HCT116 (cell line): ENCODE data around the gene RNF125. TPM values are rescaled to one million over a fixed set of nuclear protein-coding genes. Genes with fewer than 3 reads are reported as not detected.

Source experiments
- ATAC-seq: fragments of 200-7000 bp; cut with Tn5 transposase; 2 replicates; pipeline ENCODE4 v1.9.1; 2020; ENCODE audit warnings: mild to moderate bottlenecking, moderate library complexity
- BruUV-seq: library from RNA; stranded (reverse); fragments of 400-500 nt; replicated peaks from 2 replicates; lab custom pipeline; 2021; lab: Mats Ljungman, UMichigan
- CTCF ChIA-PET: fragments of 300-600 bp; sonication (Branson Sonifier 250); formaldehyde crosslinking; loops from one replicate; lab custom pipeline; 2021; ENCODE audit warnings: antibody characterized with exemption; lab: Charles Lee
- POLR2A ChIA-PET: fragments of 300-600, 350-600 bp; sonication (Branson Sonifier 250); formaldehyde crosslinking; loops from one replicate; lab custom pipeline; 2021; ENCODE audit warnings: antibody characterized with exemption; lab: Charles Lee
- RAD21 ChIA-PET, 2 experiments: fragments of 300-600 bp; sonication (Branson Sonifier 250); formaldehyde crosslinking; loops; one replicate each; lab custom pipeline; 2023; ENCODE audit warnings: low total read pairs in 2 of 2; ENCODE audit not compliant: uncharacterized antibody in 2 of 2, unreplicated experiment in 2 of 2, low non-redundant PET in 1 of 2; lab: Charles Lee
- DNase-seq: peaks from one replicate; pipeline ENCODE4 v3.0.0-alpha.2; 2010; ENCODE audit warnings: low read depth, low spot score
- H2AFZ ChIP-seq: fragments of 200-600 bp; shearing (Covaris generic), sonication (generic); 2 replicates; pipeline ENCODE4 v1.6.1; 2017; ENCODE audit warnings: low read depth, mixed run types, mixed read lengths, antibody characterized with exemption, low read length; ENCODE audit not compliant: poor library complexity, severe bottlenecking
- H3K27ac ChIP-seq: 2 replicates; pipeline ENCODE4 v1.5.1; 2012; ENCODE audit warnings: low read depth, low read length
- H3K27me3 ChIP-seq: fragments of 200-600 bp; sonication (generic); 2 replicates; pipeline ENCODE4 v1.6.1; 2016; ENCODE audit warnings: mixed run types, low read length, mixed read lengths; ENCODE audit not compliant: insufficient read depth
- H3K36me3 ChIP-seq, 2 experiments: fragments of 200-500 bp in 1 of 2; fragments of 200-600 bp in 1 of 2; sonication (Bioruptor generic) in 1 of 2; sonication (generic) in 1 of 2; 2 replicates each; pipeline versions ENCODE4 v1.5.1 to v1.6.1; 2014 to 2016; ENCODE audit warnings: low read length in 2 of 2, inconsistent platforms in 1 of 2, mixed read lengths in 1 of 2, mixed run types in 1 of 2; ENCODE audit not compliant: insufficient read depth in 2 of 2, control insufficient read depth in 1 of 2
- H3K4me1 ChIP-seq, 2 experiments: fragments of 200-600 bp in 1 of 2; sonication (generic) in 1 of 2; 2 replicates each; pipeline versions ENCODE4 v1.5.1 to v1.6.1; 2012 to 2017; ENCODE audit warnings: low read length in 2 of 2, inconsistent platforms in 1 of 2, mild to moderate bottlenecking in 1 of 2, mixed read lengths in 1 of 2, mixed run types in 1 of 2, moderate library complexity in 1 of 2; ENCODE audit not compliant: insufficient read depth in 2 of 2, control insufficient read depth in 1 of 2
- H3K4me2 ChIP-seq: fragments of 200-600 bp; sonication (generic); 2 replicates; pipeline ENCODE4 v1.6.1; 2017; ENCODE audit warnings: mixed run types, low read length, mixed read lengths
- H3K4me3 ChIP-seq, 2 experiments: fragments of 200-600 bp in 1 of 2; sonication (generic) in 1 of 2; replicated peaks in 1 of 2; 2 replicates each; pipeline ENCODE4 v1.5.1; 2011 to 2016; ENCODE audit warnings: low read length in 2 of 2, control low read depth in 1 of 2, low read depth in 1 of 2, mild to moderate bottlenecking in 1 of 2, mixed read lengths in 1 of 2, mixed run types in 1 of 2
- H3K79me2 ChIP-seq: fragments of 200-600 bp; sonication (generic); 2 replicates; pipeline ENCODE4 v1.6.1; 2017; ENCODE audit warnings: mild to moderate bottlenecking, mixed run types, low read length, moderate library complexity, mixed read lengths; ENCODE audit not compliant: insufficient read depth
- H3K9ac ChIP-seq: fragments of 200-600 bp; sonication (generic); 2 replicates; pipeline ENCODE4 v1.6.1; 2016; ENCODE audit warnings: low read length, mixed read lengths
- H3K9me2 ChIP-seq: fragments of 200-600 bp; sonication (generic), shearing (Covaris generic); 2 replicates; pipeline ENCODE4 v1.6.1; 2017; ENCODE audit warnings: mixed run types, mild to moderate bottlenecking, moderate library complexity; ENCODE audit not compliant: insufficient read depth
- H3K9me3 ChIP-seq, 2 experiments: fragments of 200-500 bp in 1 of 2; fragments of 200-600 bp in 1 of 2; sonication (Bioruptor generic) in 1 of 2; sonication (generic) in 1 of 2; 2 replicates each; pipeline ENCODE4 v1.6.1; 2014 to 2017; ENCODE audit warnings: low read length in 2 of 2, mixed read lengths in 2 of 2, inconsistent platforms in 1 of 2, low read depth in 1 of 2, mild to moderate bottlenecking in 1 of 2, mixed run types in 1 of 2, moderate library complexity in 1 of 2; ENCODE audit not compliant: control insufficient read depth in 1 of 2, insufficient read depth in 1 of 2
- H4K20me1 ChIP-seq: fragments of 200-600 bp; sonication (generic), shearing (Covaris generic); 2 replicates; pipeline ENCODE4 v1.6.1; 2017; ENCODE audit warnings: mixed run types, mild to moderate bottlenecking, moderate library complexity; ENCODE audit not compliant: insufficient read depth
- CBX3 ChIP-seq: IDR thresholded peaks from 2 replicates; pipeline ENCODE4 v1.6.1; 2012; ENCODE audit warnings: low read depth
- CEBPB ChIP-seq: IDR thresholded peaks from 2 replicates; pipeline ENCODE4 v1.6.1; 2012; ENCODE audit warnings: low read depth
- CTCF ChIP-seq, 3 experiments: fragments of 200-600 bp in 1 of 3; sonication (generic) in 1 of 3; IDR thresholded peaks in 2 of 3; conservative IDR thresholded peaks in 1 of 3; 2 replicates each; pipeline ENCODE4 v1.5.1; 2012 to 2017; ENCODE audit warnings: low read depth in 2 of 3, low read length in 2 of 3, antibody characterized with exemption in 1 of 3, borderline replicate concordance in 1 of 3, control low read depth in 1 of 3, mild to moderate bottlenecking in 1 of 3, mixed read lengths in 1 of 3, mixed run types in 1 of 3, moderate library complexity in 1 of 3; ENCODE audit not compliant: insufficient read depth in 1 of 3
- EGR1 ChIP-seq: IDR thresholded peaks from 2 replicates; pipeline ENCODE4 v1.6.1; 2012; ENCODE audit warnings: low read depth
- EZH2 ChIP-seq: fragments of 200-600 bp; sonication (generic); IDR thresholded peaks from 2 replicates; pipeline ENCODE4 v1.6.1; 2017; ENCODE audit warnings: antibody characterized with exemption, mixed run types
- EZH2phosphoT487 ChIP-seq: fragments of 200-600 bp; IDR thresholded peaks from 2 replicates; pipeline ENCODE4 v1.6.1; 2018; ENCODE audit warnings: antibody characterized with exemption, borderline replicate concordance
- JUND ChIP-seq: IDR thresholded peaks from 2 replicates; pipeline ENCODE4 v1.6.1; 2012
- MAX ChIP-seq: IDR thresholded peaks from 2 replicates; pipeline ENCODE4 v1.6.1; 2012
- POLR2A ChIP-seq: IDR thresholded peaks from 2 replicates; pipeline ENCODE4 v1.7.0; 2011; ENCODE audit warnings: borderline replicate concordance; ENCODE audit not compliant: insufficient read depth, insufficient read length; ENCODE audit errors: extremely low read depth
- POLR2AphosphoS5 ChIP-seq: IDR thresholded peaks from 2 replicates; pipeline ENCODE4 v1.6.1; 2011; ENCODE audit warnings: mild to moderate bottlenecking, low read depth, low read length, moderate library complexity
- RAD21 ChIP-seq: IDR thresholded peaks from 2 replicates; pipeline ENCODE4 v1.6.1; 2012; ENCODE audit warnings: low read depth, mild to moderate bottlenecking
- SIN3A ChIP-seq: IDR thresholded peaks from 2 replicates; pipeline ENCODE4 v1.6.1; 2012; ENCODE audit warnings: low read depth
- SP1 ChIP-seq: IDR thresholded peaks from 2 replicates; pipeline ENCODE4 v1.6.1; 2012; ENCODE audit warnings: low read depth
- SRF ChIP-seq: IDR thresholded peaks from 2 replicates; pipeline ENCODE4 v1.6.1; 2012; ENCODE audit warnings: low read depth
- ZBTB33 ChIP-seq: IDR thresholded peaks from 2 replicates; pipeline ENCODE4 v1.6.1; 2011; ENCODE audit warnings: mild to moderate bottlenecking, low read length, moderate library complexity; ENCODE audit not compliant: insufficient replicate concordance; ENCODE audit errors: extremely low read depth
- ZNF274 ChIP-seq: fragments of 200-500 bp; sonication (Bioruptor generic); IDR thresholded peaks from 2 replicates; pipeline ENCODE4 v1.6.1; 2014; ENCODE audit warnings: mild to moderate bottlenecking, low read depth, low read length, inconsistent platforms
- intact Hi-C: fragments of 100-400 bp; cut with micrococcal nuclease; formaldehyde crosslinking; loops from 2 replicates; pipeline ENCODE4 v1.10.0; 2022
- total RNA-seq: library from RNA; stranded (reverse); gene quantifications from one replicate; pipeline ENCODE4 v1.2.1, GENCODE V29; 2021; ENCODE audit not compliant: unreplicated experiment

The RNF125 gene
- total RNA-seq, 1 experiment from 2014 or later = 7.4 TPM

GRCh38 chr18:32083781-32084180 lies 65.2 kb downstream of the RNF125 start:
- CTCF ChIA-PET = interaction anchor here (3.0 kb wide), 1 partner anchor 11 kb away, joined by 17 read pairs; no protein-coding TSS in a partner anchor
- Histone ChIP-seq H3K4me3 (no peak overlapping the region), H3K27me3 (no peaks in the 10 kb centered on the region), H3K4me1 (peaks cover 10 to 47% of the 10 kb centered on the region in 2 experiments), H3K79me2 (no peaks in the 10 kb centered on the region), H3K9ac (no peak overlapping the region), H4K20me1 (no peaks in the 10 kb centered on the region), H3K36me3 (no peaks in the 10 kb centered on the region), H3K4me2 (no peak overlapping the region), H3K9me3 (no peaks in the 10 kb centered on the region), H2AFZ (no peak overlapping the region), H3K27ac (no peak overlapping the region), H3K9me2 (no peaks in the 10 kb centered on the region)
- RAD21 ChIA-PET = no interaction called here
- POLR2A ChIA-PET = interaction anchor here (1.4 kb wide), 1 partner anchor 141 kb away, joined by 3 read pairs; the partner anchor contains the start of gene TRAPPC8
- no peak for DNase-seq
- TF ChIP-seq POLR2A (no peak), EZH2phosphoT487 (no peak), SP1 (no peak), JUND (no peak), MAX (no peak), RAD21 (no peak), POLR2AphosphoS5 (no peak), EZH2 (no peak), CBX3 (no peak), EGR1 (no peak), ZBTB33 (no peak), SIN3A (no peak), CEBPB (no peak), CTCF (IDR thresholded peaks at IDR 0.05 in 2 of 3, conservative IDR thresholded peaks at IDR 0.05 in 1 of 3; ENCODE audit: borderline replicate concordance in 1 of 3, insufficient read depth in 1 of 3, low read depth in 2 of 3, low read length in 2 of 3) (no peak), SRF (no peak), ZNF274 (no peak)
- no peak for ATAC-seq
- intact Hi-C loops = no loop called here
- BruUV-seq = no TSS peak
